Liver (tissue), 3 donors: ENCODE results near the gene MTARC2.

Source experiments
- ATF3 ChIP-seq: IDR thresholded peaks from 2 replicates; pipeline ENCODE4 v1.6.1; 2016; ENCODE audit warnings: antibody characterized with exemption
- CTCF ChIP-seq: fragments of 150-350 bp; IDR thresholded peaks from 2 replicates; pipeline ENCODE4 v1.5.1; 2017; ENCODE audit warnings: improper control_type of control experiment, low read depth, low read length; ENCODE audit not compliant: missing input control
- GABPA ChIP-seq, 2 donors: IDR thresholded peaks in 1 of 2; conservative IDR thresholded peaks in 1 of 2; 2 replicates each; pipeline ENCODE4 v1.6.1; 2016; ENCODE audit warnings: antibody characterized with exemption in 2 of 2, mild to moderate bottlenecking in 1 of 2, moderate library complexity in 1 of 2
- REST ChIP-seq: IDR thresholded peaks from 2 replicates; pipeline ENCODE4 v1.6.1; 2016; ENCODE audit warnings: antibody characterized with exemption, mild to moderate bottlenecking
- TAF1 ChIP-seq: conservative IDR thresholded peaks from 2 replicates; pipeline ENCODE4 v1.6.1; 2016; ENCODE audit warnings: antibody characterized with exemption, mild to moderate bottlenecking
- YY1 ChIP-seq: IDR thresholded peaks from 2 replicates; pipeline ENCODE4 v1.6.1; 2016; ENCODE audit warnings: antibody characterized with exemption, mild to moderate bottlenecking
- donor health status: healthy.
- donor health status: healthy.

- TF ChIP-seq TAF1 (no peak), YY1 (no peak), CTCF (no peak), ATF3 (no peak), REST (peak; percentile 7), GABPA (IDR thresholded peaks at IDR 0.05 in 1 of 2, conservative IDR thresholded peaks at IDR 0.05 in 1 of 2) (no peak)
Measured at GRCh38 chr1:220750131-220750515, 2.0 kb downstream of the MTARC2 start.
